Prostate gland (tissue), 2 donors: ENCODE measurements around the gene DCAF15.
"Not testable (repeated sequence)": the region's sequence is repeated elsewhere in the genome, so short reads cannot be mapped to it uniquely, and the experiment has no call there.

Experiments used
- POLR2AphosphoS5 ChIP-seq: sonication (generic); formaldehyde crosslinking; IDR thresholded peaks from one replicate; pipeline ENCODE4 v1.6.1; 2017; ENCODE audit warnings: antibody characterized with exemption
- TF ChIP-seq, protein P1 (sequence below), 4 experiments: fragments of 200-600 bp in 2 of 4; fragments of 450-650 bp in 2 of 4; sonication (generic) in 2 of 4; IDR thresholded peaks; 1 replicate in 3 of 4; 2 replicates in 1 of 4; pipeline ENCODE4 v1.5.1; 2016 to 2019; ENCODE audit warnings: antibody characterized with exemption in 4 of 4, mild to moderate bottlenecking in 2 of 4, moderate library complexity in 2 of 4

DNA sequence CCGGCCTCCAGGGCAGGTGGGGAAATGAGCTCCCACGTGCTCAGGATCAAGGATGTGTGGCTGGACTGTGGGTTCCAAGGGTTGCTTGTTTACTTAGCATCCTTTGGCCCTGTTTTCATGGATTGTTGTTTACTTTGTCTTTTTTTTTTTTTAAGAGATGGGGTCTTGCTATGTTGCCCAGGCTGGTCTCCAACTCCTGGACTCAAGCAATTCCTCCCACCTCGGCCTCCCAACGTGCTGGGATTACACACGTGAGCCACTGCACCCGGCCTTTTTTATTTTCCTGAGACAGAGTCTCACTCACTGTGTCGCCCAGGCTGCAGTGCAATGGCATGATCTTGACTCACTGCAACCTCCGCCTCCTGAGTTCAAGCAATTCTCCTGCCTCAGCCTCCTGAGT lies 14.9 kb downstream of the DCAF15 start:
- TF ChIP-seq, protein P1, sequence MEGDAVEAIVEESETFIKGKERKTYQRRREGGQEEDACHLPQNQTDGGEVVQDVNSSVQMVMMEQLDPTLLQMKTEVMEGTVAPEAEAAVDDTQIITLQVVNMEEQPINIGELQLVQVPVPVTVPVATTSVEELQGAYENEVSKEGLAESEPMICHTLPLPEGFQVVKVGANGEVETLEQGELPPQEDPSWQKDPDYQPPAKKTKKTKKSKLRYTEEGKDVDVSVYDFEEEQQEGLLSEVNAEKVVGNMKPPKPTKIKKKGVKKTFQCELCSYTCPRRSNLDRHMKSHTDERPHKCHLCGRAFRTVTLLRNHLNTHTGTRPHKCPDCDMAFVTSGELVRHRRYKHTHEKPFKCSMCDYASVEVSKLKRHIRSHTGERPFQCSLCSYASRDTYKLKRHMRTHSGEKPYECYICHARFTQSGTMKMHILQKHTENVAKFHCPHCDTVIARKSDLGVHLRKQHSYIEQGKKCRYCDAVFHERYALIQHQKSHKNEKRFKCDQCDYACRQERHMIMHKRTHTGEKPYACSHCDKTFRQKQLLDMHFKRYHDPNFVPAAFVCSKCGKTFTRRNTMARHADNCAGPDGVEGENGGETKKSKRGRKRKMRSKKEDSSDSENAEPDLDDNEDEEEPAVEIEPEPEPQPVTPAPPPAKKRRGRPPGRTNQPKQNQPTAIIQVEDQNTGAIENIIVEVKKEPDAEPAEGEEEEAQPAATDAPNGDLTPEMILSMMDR (IDR thresholded peaks at IDR 0.05), result not testable (repeated sequence)
- TF ChIP-seq POLR2AphosphoS5, result not testable (repeated sequence)
